SH-SY5Y (cell line): Measurements from ENCODE around the gene XAF1.

Experiments used
- GATA2 ChIP-seq: IDR thresholded peaks from 2 replicates; pipeline ENCODE4 v1.6.1; 2011; ENCODE audit warnings: mild to moderate bottlenecking, low read depth, low read length
- GATA3 ChIP-seq: IDR thresholded peaks from 2 replicates; pipeline ENCODE4 v1.6.1; 2011; ENCODE audit warnings: low read depth, mild to moderate bottlenecking, low read length, moderate library complexity

DNA sequence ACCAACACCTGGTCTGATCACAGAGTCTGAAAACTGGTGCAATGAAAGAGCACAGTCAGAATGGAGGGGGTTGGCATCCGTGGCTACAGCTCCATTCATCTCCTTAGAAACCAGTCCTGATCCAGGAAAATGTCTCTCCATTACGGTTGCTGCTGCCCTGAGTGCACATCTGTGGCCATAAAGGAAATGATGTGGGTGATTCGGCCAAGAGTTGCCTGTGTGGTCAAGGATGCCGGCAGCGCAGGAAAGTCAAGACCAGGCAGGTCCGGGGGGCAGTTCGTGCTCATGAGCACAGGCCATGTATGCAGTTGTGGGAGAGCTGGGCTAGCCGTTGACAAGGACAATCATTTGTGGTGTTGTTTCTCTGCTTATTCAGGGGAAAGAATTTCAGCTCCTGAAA is 5.9 kb downstream of the XAF1 start:
- TF ChIP-seq GATA3 (no peak), GATA2 (no peak)
